ENCODE data around the gene ZNF280C.

ZNF280C gene

DNA sequence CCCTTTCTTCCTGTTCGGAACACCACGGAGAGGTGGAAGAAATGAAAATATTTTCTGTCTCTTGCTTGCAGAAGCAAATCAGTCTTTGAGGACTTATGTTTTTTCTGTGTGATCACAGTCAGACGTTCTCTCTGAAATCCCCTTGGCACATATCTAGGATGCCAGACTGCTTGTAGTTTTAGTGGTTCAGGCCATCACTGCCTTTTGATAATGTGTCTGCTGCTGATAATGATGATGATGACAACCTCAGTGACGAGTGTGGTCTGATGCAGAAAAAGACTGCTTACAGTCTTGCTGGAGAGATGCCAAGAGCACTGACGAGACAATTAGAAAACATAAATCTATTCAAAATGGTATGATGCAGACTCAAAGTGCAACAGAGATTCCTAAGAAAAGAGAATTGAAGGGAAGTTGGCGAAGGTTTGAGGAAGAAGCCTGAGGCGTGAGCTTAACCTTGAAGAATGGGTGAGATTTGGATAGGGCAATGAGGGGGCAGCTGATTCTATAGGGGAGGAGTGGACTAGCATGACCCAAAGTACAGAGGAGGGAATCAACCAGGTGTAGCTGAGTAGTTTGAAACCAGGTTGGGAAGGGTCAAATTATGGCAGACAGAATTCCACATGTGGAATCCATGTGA, 89.0 kb downstream of the ZNF280C start:
- FAIRE-seq (no peak), DNase-seq (ENCODE audit: low spot score) (no peak)

DNA sequence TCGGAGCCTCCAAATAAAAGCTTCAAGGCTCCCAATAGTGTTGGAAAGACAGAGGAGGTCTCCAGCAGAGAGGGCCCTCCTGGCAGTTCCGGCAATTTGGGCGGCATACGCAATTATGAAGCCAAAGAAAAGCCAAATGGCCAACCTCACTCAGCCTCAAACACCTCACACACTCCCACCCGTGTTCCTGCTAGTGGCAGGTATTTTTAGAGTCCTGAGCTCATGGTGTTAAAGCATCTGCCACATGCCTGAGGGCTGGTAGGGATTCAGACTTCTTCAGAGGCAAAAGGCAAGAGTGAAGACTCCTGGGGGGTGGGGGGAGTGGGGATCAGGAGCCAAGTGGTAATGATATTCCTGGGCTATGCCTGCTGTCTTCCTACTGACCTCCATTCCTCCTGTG, 89.5 kb downstream of the ZNF280C start:
- FAIRE-seq (no peak), DNase-seq (ENCODE audit: low spot score) (no peak)

DNA sequence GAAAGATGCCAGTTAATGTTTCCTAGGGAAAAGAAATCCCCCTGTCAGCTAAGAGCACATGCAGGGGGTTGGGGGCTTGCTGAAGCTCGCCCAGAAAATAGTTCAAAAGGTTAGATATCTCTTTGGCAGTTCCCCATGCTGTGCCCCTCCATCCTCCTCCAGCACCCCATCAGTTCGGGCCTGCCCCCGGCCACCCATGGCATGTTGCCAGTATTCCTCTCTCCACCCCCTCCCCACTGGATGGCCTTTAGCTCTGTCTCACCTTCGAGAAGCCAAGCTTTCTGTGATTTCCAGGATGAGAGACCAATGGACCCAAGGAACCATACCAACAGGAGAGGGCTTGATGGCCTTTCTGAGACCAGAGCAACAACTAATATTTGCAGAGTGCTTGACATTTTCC, 91.8 kb downstream of the ZNF280C start:
- FAIRE-seq: no peak
- no peak for DNase-seq (ENCODE audit: low spot score)

DNA sequence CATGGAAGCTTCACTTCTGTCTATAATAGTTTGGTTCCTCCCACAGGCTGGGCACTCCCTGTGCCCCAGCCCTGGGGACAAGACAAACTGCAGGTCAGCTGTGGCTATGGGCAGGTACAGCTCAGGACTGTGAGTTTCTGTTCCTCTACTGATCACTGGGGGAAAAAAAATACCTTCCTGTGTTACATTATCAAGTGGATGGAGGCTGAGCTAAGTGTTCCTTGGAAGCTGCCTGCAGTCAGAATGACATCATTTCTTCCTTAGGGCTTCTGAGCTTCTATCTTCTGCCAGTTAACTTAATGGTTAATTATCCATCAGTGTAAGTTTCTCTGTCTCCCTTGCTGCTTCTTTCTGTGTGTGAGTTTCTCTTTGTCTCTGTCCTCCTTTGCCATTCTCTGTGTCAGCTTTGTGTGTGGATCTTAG, 92.3 kb downstream of the ZNF280C start:
- FAIRE-seq: no peak
- no peak for DNase-seq (ENCODE audit: low spot score)

DNA sequence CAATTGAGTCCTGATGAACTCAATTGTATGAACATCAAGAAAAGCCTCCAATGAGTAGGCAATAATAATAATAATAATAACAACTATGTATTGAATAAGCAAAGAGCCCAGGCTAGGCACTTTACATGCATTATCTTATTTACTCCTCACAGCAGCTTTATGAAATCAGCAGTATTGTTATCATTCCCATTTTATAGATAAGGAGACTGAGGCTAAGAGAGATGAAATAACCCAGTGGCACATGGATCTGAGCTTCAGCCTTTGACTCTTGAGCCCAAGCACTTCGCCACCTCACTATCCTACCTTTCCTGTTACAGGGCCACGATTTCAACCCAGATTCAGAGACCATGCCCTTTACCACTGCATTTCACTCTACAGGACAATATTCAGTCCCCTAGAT, 93.8 kb downstream of the ZNF280C start:
- DNase-seq (ENCODE audit: low spot score): no peak
- no peak for FAIRE-seq

DNA sequence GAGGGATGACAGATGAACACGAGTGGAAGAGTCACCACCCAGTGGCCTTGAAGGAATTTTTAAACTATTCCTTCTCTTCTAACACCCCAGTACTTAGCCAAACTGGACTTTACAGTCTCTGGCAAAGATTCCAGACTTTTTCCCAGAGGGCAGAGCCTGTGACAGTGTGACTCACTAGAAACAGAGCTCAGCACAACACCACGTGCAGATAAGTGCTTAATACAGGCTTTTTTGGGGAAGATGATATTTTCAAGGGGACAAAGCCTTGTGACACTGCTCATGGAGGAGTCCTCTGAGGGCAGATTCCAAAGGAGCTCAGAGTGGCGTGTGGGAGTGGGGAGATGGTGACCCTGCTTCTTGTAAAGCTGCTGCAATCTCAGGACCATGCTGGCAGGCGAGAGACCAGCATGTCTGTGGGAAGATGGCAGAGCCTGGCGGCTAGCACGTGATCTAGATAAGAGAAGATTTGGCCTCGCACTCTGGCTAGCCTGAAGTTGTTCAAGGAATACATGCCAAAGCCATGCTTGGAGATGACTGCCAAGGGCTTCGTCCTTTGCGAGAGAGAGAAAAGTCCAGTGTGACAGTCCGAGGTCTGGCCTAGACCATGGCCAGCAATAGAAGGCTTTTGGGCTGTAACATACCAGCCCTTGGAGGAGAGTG, 94.5 kb downstream of the ZNF280C start:
- DNase-seq (ENCODE audit: low spot score): no peak
- FAIRE-seq: no peak

DNA sequence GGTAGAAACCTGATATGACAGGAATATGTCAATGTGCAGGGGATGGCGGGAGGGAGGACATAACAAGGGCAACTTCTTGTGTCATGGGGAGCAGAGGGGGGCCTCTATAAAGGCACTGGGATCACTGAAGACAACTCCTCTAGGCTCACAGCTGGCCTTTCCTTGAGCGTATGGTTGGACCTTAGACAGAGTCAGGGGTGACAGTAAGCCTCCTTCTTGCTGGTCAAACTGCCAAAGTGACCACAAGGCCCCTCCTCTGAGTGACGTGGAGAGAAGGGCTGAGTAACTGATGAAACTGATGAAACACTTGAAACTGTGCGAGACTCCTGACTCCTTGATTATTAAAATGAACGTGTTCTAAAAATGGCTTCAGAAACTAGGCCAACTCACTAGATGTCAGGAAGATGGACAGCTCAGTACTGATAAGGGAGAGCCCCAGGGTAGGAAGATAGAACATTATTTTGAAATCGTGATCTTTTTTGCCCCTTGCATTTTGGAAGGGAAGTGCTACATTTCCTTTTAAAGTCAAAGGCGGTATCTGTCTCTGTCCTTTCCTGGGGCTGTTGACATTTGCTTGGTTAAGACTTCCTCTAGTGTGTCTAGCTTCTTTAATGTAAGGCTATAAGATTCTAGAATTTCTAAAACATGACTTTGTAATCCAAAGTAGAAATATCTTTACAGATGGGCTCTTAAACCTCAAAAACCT, 95.4 kb downstream of the ZNF280C start:
- FAIRE-seq (no peak), DNase-seq (ENCODE audit: low spot score) (no peak)

DNA sequence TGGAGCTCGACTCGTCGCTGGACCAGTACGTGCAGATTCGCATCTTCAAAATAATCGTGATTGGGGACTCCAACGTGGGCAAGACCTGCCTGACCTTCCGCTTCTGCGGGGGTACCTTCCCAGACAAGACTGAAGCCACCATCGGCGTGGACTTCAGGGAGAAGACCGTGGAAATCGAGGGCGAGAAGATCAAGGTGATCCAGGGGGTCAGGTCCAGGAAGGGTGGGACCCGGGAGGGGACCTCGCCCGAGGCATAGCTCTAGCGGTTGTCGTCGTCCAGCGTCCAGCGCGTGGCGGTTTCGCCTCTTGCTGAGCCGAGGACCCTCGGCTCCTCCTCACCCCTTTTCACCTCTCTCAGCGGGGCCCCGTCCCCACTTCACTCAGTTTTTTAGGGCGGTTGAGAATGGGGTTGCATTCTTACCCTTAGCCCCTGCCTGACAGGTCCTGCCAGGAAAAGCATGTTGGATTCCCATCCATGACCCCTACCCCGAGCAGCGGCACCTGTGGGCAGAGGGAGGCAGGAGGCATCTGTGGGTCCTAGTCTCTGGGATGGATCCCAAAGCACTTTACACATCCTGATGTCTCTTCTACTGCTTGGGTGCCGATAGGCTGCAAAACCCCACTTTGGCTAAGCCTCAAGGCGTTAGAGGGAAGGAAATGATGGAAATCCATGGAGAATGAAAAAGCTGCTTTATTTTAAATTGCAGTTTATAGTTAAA, 96.4 kb downstream of the ZNF280C start:
- no peak for DNase-seq (ENCODE audit: low spot score)
- no peak for FAIRE-seq

DNA sequence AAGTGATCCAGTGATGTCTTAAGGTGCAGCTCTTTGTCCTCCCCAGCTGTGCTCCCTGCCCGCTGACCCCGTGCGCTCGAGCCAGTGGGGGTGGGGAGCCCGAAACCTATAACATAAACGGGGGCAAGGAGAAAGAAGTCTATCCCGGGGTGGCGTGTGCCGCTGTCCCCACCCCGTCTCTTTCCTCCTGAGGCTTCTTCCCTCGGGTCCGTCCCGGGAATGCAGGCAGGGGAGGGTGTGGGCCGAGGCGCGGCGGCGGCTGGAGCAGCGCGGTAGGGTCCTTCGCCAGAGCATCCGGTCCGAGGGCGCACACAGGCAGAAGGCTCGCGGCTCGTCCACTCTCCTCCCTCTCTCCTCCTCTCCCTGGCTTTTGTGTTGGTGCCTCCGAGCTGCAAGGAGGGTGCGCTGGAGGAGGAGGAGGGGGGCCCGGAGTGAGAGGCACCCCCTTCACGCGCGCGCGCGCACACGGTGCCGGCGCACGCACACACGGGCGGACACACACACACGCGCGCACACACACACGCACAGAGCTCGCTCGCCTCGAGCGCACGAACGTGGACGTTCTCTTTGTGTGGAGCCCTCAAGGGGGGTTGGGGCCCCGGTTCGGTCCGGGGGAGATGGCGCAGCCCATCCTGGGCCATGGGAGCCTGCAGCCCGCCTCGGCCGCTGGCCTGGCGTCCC, 97.1 kb downstream of the ZNF280C start, which contains the start of gene RAB33A:
Gene RAB33A (plus strand): TSS at position 517 of the 681 bp plus-strand sequence. CDS start 101 bp downstream, at position 618.
- FAIRE-seq: no peak

DNA sequence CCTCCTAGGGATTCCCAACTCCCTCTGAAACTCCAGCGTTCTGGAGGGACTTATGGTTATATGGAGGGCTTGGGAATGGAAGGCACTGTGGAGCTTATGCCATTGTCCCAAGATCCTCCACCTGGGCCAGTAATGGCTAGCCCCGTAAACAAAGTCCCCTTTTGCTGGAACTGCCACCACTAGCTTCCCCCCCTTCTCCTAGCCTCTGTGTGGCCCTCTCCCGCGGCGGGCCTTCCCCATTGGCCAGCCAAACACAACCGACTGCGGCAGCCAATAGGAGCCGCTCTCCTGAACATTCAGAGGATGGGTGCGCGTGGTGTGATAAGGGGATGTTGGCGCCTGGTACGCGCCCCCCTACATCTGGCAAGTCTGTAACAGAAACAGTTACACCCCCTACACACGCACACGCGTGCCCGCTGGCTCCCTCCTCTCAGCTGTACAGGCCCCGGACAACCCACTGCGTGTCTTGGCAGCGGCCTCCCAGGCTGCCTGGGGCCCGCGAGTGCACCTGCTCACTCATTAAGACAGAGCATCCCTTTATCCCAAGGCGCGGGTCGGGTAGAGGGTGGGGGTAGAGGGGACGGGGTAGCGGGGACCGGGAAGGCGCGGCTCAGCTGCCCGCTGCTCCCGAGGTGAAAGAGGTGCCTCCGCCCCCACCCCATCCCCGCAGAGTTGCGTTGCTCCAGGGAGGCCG, 97.8 kb downstream of the ZNF280C start:
- no peak for DNase-seq (ENCODE audit: low spot score)
- no peak for FAIRE-seq

More for the DNA sequence above, 97.1 kb downstream of the ZNF280C start, which contains the start of gene RAB33A:
- no peak for DNase-seq (ENCODE audit: low spot score)

DNA sequence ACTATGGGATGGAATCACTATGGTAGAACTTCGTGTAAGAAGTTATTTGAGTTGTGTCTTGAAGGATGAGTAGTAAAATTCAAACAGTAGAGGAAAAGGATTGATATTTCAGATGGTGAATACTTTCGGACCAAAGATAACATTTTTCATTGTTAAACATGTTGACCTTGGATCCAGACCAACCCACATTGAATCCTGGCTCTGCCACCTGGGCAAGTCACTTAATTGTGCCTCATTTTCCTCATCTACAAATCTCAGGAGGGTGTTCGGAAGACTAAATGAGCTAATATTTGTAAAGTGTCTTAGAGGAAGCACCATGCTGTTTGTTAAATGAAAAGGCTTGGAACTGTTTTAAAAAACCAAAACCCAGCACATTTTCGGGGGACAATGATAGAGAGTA, 101.7 kb downstream of the ZNF280C start:
- no peak for DNase-seq (ENCODE audit: low spot score)
- no peak for FAIRE-seq

DNA sequence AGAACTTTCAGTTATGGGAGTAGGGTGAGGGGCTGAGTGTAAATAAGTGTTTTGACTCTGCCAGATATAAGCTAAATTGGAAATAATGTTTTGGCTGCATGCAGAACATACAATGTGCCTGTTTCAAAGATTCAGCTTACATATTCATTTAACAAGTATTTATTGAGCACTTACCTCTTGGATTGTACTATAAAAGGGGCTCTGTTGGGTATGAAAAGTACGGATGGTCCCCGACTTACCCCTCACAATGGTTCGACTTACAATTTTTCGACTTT, 102.3 kb downstream of the ZNF280C start:
- DNase-seq (ENCODE audit: low spot score) (no peak), FAIRE-seq (no peak)

DNA sequence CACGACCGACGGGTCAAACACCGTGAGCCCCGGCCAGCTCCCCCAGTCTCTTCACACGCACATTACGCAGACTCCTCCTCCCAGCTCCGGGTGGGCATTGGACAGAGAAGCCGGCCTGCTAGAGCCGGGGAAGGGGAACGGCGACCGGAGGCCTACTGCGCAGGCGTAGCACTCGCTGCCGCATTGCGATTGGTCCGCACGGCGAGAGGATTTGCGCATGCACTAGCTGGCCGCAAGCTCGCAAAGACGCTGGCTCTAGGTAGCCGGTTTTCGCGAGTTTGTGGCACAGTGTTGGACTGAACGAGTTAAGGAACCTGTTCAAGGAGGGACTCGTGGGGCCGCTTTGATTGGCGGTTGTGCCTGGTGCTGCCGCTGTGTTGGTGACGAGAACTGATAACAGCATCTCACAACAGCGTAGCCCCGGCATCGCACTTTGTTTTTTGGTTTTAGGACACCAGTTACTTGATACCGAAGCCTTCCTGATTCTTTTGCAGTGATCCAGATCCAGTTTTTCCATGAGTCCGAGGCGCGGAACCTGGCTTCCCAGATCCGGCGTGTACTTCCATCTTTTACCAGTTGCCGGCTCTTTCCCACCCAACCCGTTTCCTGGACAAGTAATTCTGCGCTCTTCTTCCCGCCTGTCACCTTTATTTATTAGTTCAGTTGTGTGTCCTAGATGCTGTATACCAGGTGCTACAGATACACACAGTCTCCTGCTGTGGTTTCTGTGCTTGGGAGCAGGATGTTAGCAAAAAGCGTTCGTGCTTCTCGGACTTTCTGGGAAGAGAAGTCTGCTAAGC, 102.8 kb downstream of the ZNF280C start, which contains the start of gene AIFM1:
Gene AIFM1 (minus strand): TSS at position 139 of the 800 bp plus-strand sequence. CDS start 185 bp downstream, outside the sequence.
- FAIRE-seq: no peak
- DNase-seq (ENCODE audit: low spot score): peak; percentile 82

DNA sequence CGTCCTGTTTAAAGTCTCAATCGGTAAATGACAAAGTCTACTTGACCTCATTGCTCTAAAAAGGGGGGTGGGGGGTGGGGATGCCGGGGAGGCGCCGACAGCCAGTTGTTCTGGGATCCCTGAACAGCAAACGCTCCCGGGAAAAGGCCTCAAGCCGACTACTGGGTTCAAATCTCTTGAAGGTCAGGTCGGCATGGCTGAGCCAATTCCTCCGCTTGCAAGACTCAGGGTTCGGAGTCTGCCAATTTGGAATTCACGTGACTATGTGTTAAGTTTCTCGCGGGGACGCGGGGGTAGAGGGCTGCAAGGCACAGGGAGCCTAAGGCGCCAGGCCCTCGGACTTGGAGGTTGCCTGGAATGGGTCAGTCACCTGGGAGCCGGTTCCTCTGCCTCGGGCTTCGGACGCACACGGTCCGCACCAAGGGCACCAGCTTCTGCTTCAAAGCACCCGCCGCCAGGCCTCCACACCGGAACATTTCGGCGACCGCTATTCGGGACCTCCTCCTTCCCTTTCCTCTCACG, 103.5 kb downstream of the ZNF280C start:
- peak; percentile 8 for DNase-seq (ENCODE audit: low spot score)
- no peak for FAIRE-seq

DNA sequence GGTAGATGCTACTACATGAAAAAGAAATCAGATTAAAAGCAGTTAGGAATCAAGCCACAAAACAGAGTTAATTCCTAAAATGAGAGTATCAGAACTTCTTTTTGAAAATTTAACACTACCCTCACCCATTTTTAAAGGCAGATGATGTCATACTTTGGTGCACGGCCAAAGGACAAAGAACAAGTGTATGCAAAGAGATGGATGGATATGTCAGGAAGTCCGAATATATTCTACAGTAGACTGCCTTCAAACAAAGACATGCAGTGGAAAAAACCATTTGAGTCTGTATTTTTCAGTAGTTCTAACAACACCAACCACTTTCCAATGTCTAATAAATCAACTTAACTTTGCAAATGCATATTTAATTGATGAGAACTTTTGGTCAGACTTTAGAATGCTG, 105.3 kb downstream of the ZNF280C start:
- DNase-seq (ENCODE audit: low spot score): no peak
- no peak for FAIRE-seq

DNA sequence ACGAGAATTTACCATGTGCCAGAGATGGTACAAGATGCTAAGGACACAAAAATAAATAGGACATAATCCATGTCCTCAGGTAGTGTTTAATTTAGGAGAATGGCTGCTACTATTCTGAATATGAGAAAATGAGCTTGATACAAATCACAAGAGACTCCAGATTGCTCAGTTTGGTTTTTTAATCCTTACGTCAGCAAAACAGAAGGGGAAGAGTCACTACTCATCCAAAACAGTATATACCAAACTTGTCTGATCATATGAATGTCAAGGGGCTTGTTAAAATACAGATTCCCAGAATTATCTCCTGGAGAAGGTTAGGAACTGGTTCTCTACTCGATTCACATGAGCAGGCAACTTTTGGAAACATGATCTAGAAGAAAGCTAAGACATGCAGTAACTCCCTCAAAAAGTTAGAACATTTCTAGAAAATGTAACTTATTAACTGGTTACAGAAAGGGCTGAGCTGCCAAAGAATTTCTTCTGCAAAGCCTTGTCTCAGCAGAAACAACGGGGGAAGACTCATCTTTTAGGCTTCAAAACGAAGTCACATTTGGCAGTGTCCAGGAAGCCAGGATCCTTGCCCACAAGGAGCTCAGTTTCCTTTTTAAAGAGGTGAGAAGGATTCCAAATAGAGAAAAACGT, 106.5 kb downstream of the ZNF280C start:
- FAIRE-seq (no peak), DNase-seq (ENCODE audit: low spot score) (no peak)

DNA sequence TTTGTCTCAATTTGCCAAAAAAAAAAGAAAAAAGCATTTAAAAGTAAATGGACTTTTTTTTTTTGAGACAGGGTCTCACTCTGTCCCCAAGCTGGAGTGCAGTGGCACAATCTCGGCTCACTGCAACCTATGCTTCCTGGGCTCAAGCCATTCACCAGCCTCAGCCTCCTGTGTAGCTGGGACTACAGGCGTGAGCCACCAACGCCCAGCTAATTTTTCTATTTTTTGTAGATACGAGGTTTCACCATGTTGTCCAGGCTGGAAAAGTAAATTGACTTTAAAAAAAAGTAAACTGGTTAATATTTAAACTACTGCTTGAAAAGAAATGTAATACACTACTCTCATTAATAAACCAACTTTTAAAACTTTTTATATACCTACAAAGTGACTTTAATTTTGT, 108.9 kb downstream of the ZNF280C start:
- DNase-seq (ENCODE audit: low spot score) (no peak), FAIRE-seq (no peak)

DNA sequence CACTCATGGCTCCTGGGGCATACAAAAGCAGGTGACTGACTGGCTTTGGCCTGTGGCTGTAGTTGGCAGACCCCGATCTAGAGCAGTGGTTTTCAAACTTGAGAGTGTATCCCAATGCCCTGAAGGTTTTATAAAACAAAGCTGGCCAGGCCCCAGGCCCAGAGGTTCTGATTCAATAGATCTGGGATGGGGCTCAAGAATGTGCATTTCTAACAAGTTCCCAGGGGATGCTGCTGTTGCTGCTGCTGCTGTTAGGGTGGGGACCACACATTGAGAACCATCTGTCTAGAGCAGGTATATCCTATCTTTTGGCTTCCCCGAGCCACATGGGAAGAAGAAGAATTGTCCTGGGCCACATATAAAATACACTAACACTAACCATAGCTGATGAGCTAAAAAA, 110.4 kb downstream of the ZNF280C start:
- FAIRE-seq (no peak), DNase-seq (ENCODE audit: low spot score) (no peak)

DNA sequence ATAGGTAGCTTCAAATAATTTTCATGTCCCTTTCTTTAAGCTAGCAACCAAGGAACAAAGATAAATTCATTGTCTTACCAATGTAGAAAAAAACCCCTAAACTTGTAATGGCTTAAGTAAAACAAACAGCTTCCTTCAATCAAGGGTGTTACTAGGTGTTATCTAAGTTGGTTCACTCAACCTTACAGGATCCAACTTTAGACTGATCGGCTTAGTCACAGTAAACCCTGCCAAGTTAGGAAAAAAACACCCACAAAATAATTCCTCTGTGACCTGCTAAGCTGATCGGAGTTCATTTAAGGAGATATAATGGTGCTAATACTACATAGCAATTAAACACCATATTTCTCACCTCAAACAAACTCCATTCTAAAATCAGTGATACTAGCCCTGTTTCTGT, 113.1 kb downstream of the ZNF280C start:
- FAIRE-seq (no peak), DNase-seq (ENCODE audit: low spot score) (no peak)
